ENCODE results near the gene EXOC1L. TPM values are rescaled to one million over a fixed set of nuclear protein-coding genes. Genes with fewer than 3 reads are reported as not detected.

The EXOC1L gene
- total and polyA plus RNA-seq, 2 of the 13 experiments (the other 11 are each of a cell fraction or from before 2014, with no cell fraction given): not detected

DNA sequence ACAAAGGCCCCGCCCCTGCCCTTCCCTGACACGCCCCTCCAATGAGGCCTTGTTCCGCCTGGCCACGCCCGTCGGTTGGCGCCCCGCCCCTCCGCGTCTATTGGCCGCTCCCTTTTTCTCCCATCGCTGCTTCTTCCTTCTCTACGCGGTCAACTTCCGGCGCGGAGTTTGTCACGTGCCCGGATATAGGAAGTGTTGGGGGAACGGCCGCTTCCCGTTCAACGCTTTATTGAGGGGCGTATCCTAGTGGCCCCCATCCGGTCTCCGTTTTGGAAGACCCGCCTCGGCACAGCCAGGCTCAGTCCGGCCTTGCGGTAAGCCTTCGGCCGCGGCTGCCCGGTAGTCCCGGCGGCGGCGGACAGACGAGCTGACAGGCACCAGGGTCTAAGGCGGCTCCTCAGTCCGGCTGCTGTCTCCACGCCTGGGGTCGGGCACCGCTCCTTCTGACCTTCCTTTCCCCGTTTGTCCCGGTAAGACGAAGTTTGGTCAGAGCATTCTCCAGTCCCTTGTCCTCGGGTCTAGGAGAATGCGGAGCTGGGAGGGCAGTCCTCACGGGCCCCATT is 34.0 kb downstream of the EXOC1L start, which contains the start of gene EXOC1 (continued):
- 0 out of 2 replicates have a peak, but pooled peaks have one; percentile 34 for TF ChIP-seq TBX2 (CRISPR knock-in tag; IDR thresholded peaks at IDR 0.05; ENCODE audit: borderline replicate concordance)
- no peak for TF ChIP-seq ARNT (IDR thresholded peaks at IDR 0.05)
- no peak for TF ChIP-seq ZNF33B (CRISPR knock-in tag; IDR thresholded peaks at IDR 0.05)
- TF ChIP-seq ZNF251 (CRISPR knock-in tag; IDR thresholded peaks at IDR 0.05): no peak
- TF ChIP-seq, protein P1, sequence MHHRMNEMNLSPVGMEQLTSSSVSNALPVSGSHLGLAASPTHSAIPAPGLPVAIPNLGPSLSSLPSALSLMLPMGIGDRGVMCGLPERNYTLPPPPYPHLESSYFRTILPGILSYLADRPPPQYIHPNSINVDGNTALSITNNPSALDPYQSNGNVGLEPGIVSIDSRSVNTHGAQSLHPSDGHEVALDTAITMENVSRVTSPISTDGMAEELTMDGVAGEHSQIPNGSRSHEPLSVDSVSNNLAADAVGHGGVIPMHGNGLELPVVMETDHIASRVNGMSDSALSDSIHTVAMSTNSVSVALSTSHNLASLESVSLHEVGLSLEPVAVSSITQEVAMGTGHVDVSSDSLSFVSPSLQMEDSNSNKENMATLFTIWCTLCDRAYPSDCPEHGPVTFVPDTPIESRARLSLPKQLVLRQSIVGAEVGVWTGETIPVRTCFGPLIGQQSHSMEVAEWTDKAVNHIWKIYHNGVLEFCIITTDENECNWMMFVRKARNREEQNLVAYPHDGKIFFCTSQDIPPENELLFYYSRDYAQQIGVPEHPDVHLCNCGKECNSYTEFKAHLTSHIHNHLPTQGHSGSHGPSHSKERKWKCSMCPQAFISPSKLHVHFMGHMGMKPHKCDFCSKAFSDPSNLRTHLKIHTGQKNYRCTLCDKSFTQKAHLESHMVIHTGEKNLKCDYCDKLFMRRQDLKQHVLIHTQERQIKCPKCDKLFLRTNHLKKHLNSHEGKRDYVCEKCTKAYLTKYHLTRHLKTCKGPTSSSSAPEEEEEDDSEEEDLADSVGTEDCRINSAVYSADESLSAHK (CRISPR knock-in tag; IDR thresholded peaks at IDR 0.05; ENCODE audit: borderline replicate concordance): no peak
- no peak for TF ChIP-seq RFX1 (IDR thresholded peaks at IDR 0.05)
- TF ChIP-seq, protein P2, sequence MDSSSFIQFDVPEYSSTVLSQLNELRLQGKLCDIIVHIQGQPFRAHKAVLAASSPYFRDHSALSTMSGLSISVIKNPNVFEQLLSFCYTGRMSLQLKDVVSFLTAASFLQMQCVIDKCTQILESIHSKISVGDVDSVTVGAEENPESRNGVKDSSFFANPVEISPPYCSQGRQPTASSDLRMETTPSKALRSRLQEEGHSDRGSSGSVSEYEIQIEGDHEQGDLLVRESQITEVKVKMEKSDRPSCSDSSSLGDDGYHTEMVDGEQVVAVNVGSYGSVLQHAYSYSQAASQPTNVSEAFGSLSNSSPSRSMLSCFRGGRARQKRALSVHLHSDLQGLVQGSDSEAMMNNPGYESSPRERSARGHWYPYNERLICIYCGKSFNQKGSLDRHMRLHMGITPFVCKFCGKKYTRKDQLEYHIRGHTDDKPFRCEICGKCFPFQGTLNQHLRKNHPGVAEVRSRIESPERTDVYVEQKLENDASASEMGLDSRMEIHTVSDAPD (CRISPR knock-in tag; IDR thresholded peaks at IDR 0.05): no peak
- peak; percentile 70; the same call in 1 of the 2 replicates for TF ChIP-seq CCDC6 (CRISPR knock-in tag; IDR thresholded peaks at IDR 0.05)
- TF ChIP-seq, protein P3, sequence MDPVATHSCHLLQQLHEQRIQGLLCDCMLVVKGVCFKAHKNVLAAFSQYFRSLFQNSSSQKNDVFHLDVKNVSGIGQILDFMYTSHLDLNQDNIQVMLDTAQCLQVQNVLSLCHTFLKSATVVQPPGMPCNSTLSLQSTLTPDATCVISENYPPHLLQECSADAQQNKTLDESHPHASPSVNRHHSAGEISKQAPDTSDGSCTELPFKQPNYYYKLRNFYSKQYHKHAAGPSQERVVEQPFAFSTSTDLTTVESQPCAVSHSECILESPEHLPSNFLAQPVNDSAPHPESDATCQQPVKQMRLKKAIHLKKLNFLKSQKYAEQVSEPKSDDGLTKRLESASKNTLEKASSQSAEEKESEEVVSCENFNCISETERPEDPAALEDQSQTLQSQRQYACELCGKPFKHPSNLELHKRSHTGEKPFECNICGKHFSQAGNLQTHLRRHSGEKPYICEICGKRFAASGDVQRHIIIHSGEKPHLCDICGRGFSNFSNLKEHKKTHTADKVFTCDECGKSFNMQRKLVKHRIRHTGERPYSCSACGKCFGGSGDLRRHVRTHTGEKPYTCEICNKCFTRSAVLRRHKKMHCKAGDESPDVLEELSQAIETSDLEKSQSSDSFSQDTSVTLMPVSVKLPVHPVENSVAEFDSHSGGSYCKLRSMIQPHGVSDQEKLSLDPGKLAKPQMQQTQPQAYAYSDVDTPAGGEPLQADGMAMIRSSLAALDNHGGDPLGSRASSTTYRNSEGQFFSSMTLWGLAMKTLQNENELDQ (CRISPR knock-in tag; IDR thresholded peaks at IDR 0.05; ENCODE audit: borderline replicate concordance): no peak
- peak; percentile 44; the same call in 1 of the 2 replicates for TF ChIP-seq ZNF768 (CRISPR knock-in tag; IDR thresholded peaks at IDR 0.05)
- no peak for TF ChIP-seq NFE2 (CRISPR knock-in tag; IDR thresholded peaks at IDR 0.05)
- TF ChIP-seq ZBTB1 (CRISPR knock-in tag; IDR thresholded peaks at IDR 0.05; ENCODE audit: borderline replicate concordance): no peak
- TF ChIP-seq, protein P4, sequence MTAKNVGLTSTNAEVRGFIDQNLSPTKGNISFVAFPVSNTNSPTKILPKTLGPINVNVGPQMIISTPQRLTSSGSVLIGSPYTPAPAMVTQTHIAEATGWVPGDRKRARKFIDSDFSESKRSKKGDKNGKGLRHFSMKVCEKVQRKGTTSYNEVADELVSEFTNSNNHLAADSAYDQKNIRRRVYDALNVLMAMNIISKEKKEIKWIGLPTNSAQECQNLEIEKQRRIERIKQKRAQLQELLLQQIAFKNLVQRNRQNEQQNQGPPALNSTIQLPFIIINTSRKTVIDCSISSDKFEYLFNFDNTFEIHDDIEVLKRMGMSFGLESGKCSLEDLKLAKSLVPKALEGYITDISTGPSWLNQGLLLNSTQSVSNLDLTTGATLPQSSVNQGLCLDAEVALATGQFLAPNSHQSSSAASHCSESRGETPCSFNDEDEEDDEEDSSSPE (CRISPR knock-in tag; IDR thresholded peaks at IDR 0.05): no peak
- TF ChIP-seq STAT5B (CRISPR knock-in tag; IDR thresholded peaks at IDR 0.05): no peak
- no peak for TF ChIP-seq MTF1 (CRISPR knock-in tag; IDR thresholded peaks at IDR 0.05)
- no peak for TF ChIP-seq MIER2 (CRISPR knock-in tag; IDR thresholded peaks at IDR 0.05)
- no peak for TF ChIP-seq RORA (CRISPR knock-in tag; IDR thresholded peaks at IDR 0.05)
- no peak for TF ChIP-seq ZNF816 (CRISPR knock-in tag; IDR thresholded peaks at IDR 0.05; ENCODE audit: borderline replicate concordance)
- no peak for TF ChIP-seq ZNF567 (CRISPR knock-in tag; IDR thresholded peaks at IDR 0.05; ENCODE audit: borderline replicate concordance)
- TF ChIP-seq ZNF431 (CRISPR knock-in tag; IDR thresholded peaks at IDR 0.05; ENCODE audit: borderline replicate concordance, low read depth): no peak
- TF ChIP-seq ZSCAN22 (CRISPR knock-in tag; IDR thresholded peaks at IDR 0.05): no peak
- TF ChIP-seq, protein P5, sequence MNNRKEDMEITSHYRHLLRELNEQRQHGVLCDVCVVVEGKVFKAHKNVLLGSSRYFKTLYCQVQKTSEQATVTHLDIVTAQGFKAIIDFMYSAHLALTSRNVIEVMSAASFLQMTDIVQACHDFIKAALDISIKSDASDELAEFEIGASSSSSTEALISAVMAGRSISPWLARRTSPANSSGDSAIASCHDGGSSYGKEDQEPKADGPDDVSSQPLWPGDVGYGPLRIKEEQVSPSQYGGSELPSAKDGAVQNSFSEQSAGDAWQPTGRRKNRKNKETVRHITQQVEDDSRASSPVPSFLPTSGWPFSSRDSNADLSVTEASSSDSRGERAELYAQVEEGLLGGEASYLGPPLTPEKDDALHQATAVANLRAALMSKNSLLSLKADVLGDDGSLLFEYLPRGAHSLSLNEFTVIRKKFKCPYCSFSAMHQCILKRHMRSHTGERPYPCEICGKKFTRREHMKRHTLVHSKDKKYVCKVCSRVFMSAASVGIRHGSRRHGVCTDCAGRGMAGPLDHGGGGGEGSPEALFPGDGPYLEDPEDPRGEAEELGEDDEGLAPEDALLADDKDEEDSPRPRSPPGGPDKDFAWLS (CRISPR knock-in tag; IDR thresholded peaks at IDR 0.05; ENCODE audit: borderline replicate concordance): no peak

All from HepG2 (cell line).